Liver (tissue), 3 donors: ENCODE measurements around the gene BOLA1.

Experiments used
- CTCF ChIP-seq: fragments of 150-350 bp; IDR thresholded peaks from 2 replicates; pipeline ENCODE4 v1.5.1; 2017; ENCODE audit warnings: improper control_type of control experiment, low read depth, low read length; ENCODE audit not compliant: missing input control
- GABPA ChIP-seq, 2 donors: IDR thresholded peaks in 1 of 2; conservative IDR thresholded peaks in 1 of 2; 2 replicates each; pipeline ENCODE4 v1.6.1; 2016; ENCODE audit warnings: antibody characterized with exemption in 2 of 2, mild to moderate bottlenecking in 1 of 2, moderate library complexity in 1 of 2
- RAD21 ChIP-seq, 2 donors: IDR thresholded peaks; 2 replicates each; pipeline ENCODE4 v1.6.1; 2016; ENCODE audit warnings: antibody characterized with exemption in 2 of 2, mild to moderate bottlenecking in 2 of 2
- RXRA ChIP-seq, 2 donors: IDR thresholded peaks; 2 replicates each; pipeline ENCODE4 v1.6.1; 2017 to 2018; ENCODE audit warnings: antibody characterized with exemption in 2 of 2, mild to moderate bottlenecking in 1 of 2
- SP1 ChIP-seq: IDR thresholded peaks from 2 replicates; pipeline ENCODE4 v1.6.1; 2018; ENCODE audit warnings: antibody characterized with exemption, mild to moderate bottlenecking
- TAF1 ChIP-seq: conservative IDR thresholded peaks from 2 replicates; pipeline ENCODE4 v1.6.1; 2016; ENCODE audit warnings: antibody characterized with exemption, mild to moderate bottlenecking
- ZBTB33 ChIP-seq: IDR thresholded peaks from 2 replicates; pipeline ENCODE4 v1.6.1; 2016; ENCODE audit warnings: antibody characterized with exemption
- donor health status: healthy.
- donor health status: healthy.

GRCh38 chr1:149899460-149900284 is at the start of gene BOLA1:
- TF ChIP-seq CTCF (no peak), RAD21 (IDR thresholded peaks at IDR 0.05) (peak; percentile 40 to 55), RXRA (IDR thresholded peaks at IDR 0.05) (peak; percentile 38 to 46), SP1 (peak; percentile 74), ZBTB33 (peak; percentile 63), TAF1 (peak; percentile 91), GABPA (IDR thresholded peaks at IDR 0.05 in 1 of 2, conservative IDR thresholded peaks at IDR 0.05 in 1 of 2) (peak in 1 of 2 donors; percentile 77)
